ENCODE measurements around the gene PTCH1. TPM values are rescaled to one million over a fixed set of nuclear protein-coding genes. Genes with fewer than 3 reads are reported as not detected.

Gene PTCH1
- total and polyA plus RNA-seq, 4 donors: 1.2 to 5.0 (median 2.1) TPM

GRCh38 chr9:95425910-95426551 is 90.7 kb downstream of the PTCH1 start:
- no peak for DNase-seq (ENCODE audit: low spot score)
- H3K27me3 ChIP-seq (ENCODE audit: control insufficient read depth in 4 of 4, insufficient read depth in 4 of 4, low read length in 3 of 4): no peaks in the 10 kb centered on the region
- H3K9ac ChIP-seq (ENCODE audit: low read depth in 1 of 2, low read length in 2 of 2): peak overlapping the region; percentile 30 to 75
- peaks cover 0 to 6% (median 3%) of the 10 kb centered on the region in 4 donors for H3K36me3 ChIP-seq (ENCODE audit: control insufficient read depth in 4 of 4, insufficient read depth in 3 of 4, low read depth in 1 of 4, low read length in 3 of 4)
- WGBS: 20% methylated on average over 11 of the region's 11 CpGs
- H3K4me1 ChIP-seq (ENCODE audit: control insufficient read depth in 4 of 4, insufficient read depth in 4 of 4, low read length in 3 of 4): peaks cover 0 to 13% (median 2%) of the 10 kb centered on the region in 4 donors
- peaks cover 4 to 16% (median 12%) of the 10 kb centered on the region in 4 donors for H3K9me3 ChIP-seq (ENCODE audit: control insufficient read depth in 4 of 4, low read length in 3 of 4)
- H3K27ac ChIP-seq (ENCODE audit: low read depth in 1 of 2, low read length in 2 of 2): peak overlapping the region; percentile 5 to 86
- TF ChIP-seq FOXA2 (IDR thresholded peaks at IDR 0.05): no peak
- TF ChIP-seq YY1 (IDR thresholded peaks at IDR 0.05): no peak
- peak overlapping the region; percentile 15 to 58 (median 35) for H3K4me3 ChIP-seq (ENCODE audit: low read depth in 1 of 3, low read length in 3 of 3)

GRCh38 chr9:95422650-95423049 is 94.1 kb downstream of the PTCH1 start:
- Histone ChIP-seq H3K9ac (ENCODE audit: low read depth in 1 of 2, low read length in 2 of 2) (no peak overlapping the region), H3K4me3 (ENCODE audit: low read depth in 1 of 3, low read length in 3 of 3) (no peak overlapping the region), H3K36me3 (ENCODE audit: control insufficient read depth in 4 of 4, insufficient read depth in 3 of 4, low read depth in 1 of 4, low read length in 3 of 4) (peaks cover 0 to 6% (median 3%) of the 10 kb centered on the region in 4 donors), H3K27me3 (ENCODE audit: control insufficient read depth in 4 of 4, insufficient read depth in 4 of 4, low read length in 3 of 4) (no peaks in the 10 kb centered on the region), H3K4me1 (ENCODE audit: control insufficient read depth in 4 of 4, insufficient read depth in 4 of 4, low read length in 3 of 4) (peaks cover 0 to 13% (median 2%) of the 10 kb centered on the region in 4 donors), H3K27ac (ENCODE audit: low read depth in 1 of 2, low read length in 2 of 2) (no peak overlapping the region), H3K9me3 (ENCODE audit: control insufficient read depth in 4 of 4, low read length in 3 of 4) (peaks cover 4 to 9% (median 9%) of the 10 kb centered on the region in 4 donors)
- no peak for DNase-seq (ENCODE audit: low spot score)
- WGBS: 99% methylated on average over 1 of the region's 1 CpG
- TF ChIP-seq FOXA1 (IDR thresholded peaks at IDR 0.05) (no peak), JUND (IDR thresholded peaks at IDR 0.05) (no peak), ZBTB33 (IDR thresholded peaks at IDR 0.05) (no peak), SP1 (IDR thresholded peaks at IDR 0.05) (no peak), REST (IDR thresholded peaks at IDR 0.05) (no peak), RXRA (IDR thresholded peaks at IDR 0.05) (no peak), CTCF (IDR thresholded peaks at IDR 0.05; ENCODE audit: low read depth, low read length, missing input control) (no peak), YY1 (IDR thresholded peaks at IDR 0.05) (no peak), GABPA (IDR thresholded peaks at IDR 0.05 in 1 of 2, conservative IDR thresholded peaks at IDR 0.05 in 1 of 2) (no peak), HNF4A (conservative IDR thresholded peaks at IDR 0.05) (no peak), NR2F2 (IDR thresholded peaks at IDR 0.05) (no peak), FOXA2 (IDR thresholded peaks at IDR 0.05) (no peak), EGR1 (IDR thresholded peaks at IDR 0.05; ENCODE audit: low read depth in 2 of 2) (no peak), TAF1 (conservative IDR thresholded peaks at IDR 0.05) (no peak)
